GM04503 (cell line): Measurements from ENCODE around the gene SLFN12.
"Not testable (repeated sequence)": the region's sequence is repeated elsewhere in the genome, so short reads cannot be mapped to it uniquely, and the experiment has no call there.

Experiments
- DNase-seq: peaks from one replicate; pipeline ENCODE4 v3.0.0-alpha.2; 2012; ENCODE audit warnings: low read depth

Gene SLFN12

DNA sequence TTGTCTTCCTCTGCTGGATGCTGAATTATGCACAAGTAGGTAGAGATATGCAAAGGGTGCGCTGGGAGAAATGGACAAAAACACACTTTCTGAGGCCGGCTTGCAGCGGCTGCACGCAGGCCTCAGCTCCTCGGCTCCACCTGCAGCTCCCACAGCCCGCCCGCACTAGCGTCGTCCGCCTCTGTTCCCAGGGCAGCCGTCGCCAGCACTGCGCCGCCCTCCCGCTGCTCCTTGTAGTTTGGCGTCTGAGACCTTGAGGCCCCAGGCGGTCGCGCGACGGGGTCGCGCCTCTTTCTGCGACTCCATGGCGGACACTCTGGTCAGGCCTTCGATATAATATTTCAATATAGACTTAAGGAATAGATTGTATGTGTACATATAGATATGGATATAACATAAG is 24.8 kb downstream of the SLFN12 start:
- no peak for DNase-seq

DNA sequence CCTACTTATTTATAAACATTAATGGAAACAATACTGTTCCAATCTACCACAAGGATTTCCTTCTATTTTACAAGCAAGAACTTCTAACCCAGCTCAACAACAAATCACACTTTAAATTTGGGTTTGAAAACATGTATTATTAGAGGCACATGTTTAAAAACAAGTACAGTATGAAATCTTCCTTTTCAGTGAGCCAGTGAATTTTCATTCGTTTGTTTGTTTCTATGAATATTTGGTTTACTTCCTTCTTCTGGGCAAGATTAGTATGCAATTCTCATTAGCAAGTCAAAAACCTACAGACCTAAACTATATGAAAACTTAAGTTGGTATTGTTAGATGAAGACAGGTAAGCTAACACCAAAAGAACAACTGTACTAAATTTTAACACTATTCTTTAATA is 25.7 kb downstream of the SLFN12 start:
- no peak for DNase-seq

DNA sequence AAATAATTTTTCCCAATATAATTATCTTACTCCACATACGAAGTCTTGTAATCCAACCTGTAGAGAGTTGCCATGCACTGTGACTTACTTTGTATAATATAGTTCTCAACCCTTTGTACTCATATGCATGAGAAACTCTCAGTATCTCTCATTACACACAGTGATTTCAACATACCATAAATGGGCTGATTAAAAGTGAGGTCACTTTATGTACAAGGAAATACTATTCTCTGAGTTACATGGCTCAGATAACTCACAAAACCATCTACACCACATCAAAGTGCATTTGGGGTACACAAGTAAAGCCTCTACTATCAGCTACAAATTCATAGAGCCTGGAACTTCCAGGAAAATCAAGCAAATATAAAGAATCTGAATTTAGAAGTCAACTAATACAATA is 27.9 kb downstream of the SLFN12 start:
- no peak for DNase-seq

DNA sequence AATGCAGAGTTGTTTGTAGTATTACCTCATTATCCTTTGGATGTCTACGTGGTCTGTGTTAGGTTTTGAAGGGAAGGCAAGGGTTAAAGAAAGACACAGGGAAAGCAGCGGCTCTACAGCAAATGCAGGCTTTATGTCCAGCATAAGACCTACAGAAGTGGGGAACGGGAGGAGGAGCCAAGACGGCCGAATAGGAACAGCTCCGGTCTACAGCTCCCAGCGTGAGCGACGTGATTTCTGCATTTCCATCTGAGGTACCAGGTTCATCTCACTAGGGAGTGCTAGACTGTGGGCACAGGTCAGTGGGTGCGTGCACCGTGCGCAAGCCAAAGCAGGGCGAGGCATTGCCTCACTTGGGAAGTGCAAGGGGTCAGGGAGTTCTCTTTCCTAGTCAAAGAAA is 38.5 kb downstream of the SLFN12 start:
- DNase-seq, result not testable (repeated sequence)

DNA sequence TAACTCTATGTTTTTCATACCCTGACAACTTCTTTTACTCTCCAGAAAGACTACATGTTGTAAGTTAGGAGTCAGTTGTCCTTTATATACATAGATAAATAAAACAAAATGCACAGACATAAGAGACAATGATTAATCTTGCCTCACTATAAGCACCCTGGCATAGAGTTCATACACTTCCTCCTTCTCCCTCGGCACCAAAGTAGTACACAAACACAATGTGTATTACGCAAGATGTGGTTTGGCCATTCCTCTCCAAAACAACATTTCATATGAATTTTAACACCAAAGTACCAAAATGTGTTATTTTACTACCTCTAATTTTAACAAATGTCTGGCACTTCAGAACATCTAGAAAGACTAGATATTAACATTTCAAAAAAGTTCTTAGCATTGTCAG is 41.6 kb downstream of the SLFN12 start:
- DNase-seq, result no peak

DNA sequence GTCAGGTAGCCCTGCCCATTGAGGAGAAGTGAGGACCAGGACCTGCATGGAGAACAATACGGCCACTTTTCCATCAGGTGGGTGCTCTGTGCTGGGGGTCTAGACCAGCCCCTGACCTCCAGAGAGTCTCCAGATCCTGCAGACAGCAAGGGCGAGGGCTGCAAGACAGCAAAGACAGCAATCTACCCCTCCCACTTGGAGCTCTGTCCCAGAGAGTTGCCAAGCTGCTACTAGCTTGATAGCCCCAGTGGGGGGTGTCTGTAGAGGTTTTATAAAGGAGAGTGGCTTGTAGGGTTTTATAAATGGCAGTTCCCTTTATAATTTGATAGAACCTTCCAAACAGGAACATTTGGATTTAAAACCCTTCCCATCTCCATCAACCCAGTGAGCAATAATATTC is 42.1 kb downstream of the SLFN12 start:
- DNase-seq, result no peak

DNA sequence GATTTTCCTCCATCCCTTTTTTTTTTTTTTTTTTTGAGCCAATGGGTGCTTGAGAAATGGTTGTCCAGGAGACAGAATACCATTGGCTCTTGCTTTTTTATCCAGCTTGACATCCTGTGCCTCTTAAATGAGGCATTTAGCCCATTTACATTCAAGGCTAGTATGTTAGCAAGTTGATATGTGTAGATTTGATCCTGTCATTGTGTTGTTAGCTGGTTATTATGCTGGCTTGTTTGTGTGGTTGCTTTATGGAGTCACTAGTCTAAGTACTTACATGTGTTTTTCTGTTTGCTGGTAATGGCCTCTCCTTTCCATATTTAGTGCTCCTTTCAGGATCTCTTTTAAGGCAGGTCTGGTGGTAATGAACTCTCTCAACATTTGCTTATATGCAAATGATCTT is 44.8 kb downstream of the SLFN12 start:
- DNase-seq, result no peak

DNA sequence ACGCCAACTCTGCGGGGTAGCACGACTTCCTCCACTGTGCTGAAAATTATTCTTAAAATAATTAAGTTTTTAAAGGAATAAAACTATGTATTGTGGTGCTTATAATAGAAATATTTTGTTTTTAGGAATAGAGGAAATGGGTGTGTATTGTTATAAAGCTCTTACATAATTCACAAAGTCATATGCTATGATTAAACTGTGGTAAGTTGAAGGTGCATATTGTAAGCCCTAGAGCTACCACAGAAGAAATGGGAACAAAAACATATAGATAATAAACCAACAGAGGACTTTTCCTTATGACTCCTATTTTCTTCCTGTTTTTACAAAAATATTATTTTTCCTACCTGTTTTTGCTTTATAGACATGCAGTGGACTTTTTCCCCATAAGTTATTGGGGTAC is 54.6 kb downstream of the SLFN12 start:
- no peak for DNase-seq

DNA sequence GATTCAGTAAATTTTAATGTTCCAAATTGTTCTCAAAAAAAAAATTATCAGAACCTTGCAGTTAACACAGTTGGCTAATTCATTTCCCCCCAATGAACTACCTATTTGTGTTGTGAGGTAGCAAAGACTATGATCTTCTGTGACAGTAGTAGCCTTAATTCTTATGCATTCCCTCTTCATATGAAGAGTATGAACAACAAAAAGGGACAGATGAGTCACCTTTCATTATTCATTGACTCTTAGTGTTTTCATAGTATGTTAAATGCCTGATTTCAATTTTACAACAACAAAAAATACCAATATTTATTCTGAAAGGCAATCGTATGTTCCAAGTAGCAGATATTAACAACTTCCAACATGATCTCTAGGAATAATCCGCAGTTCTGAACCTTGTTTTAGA is 55.2 kb downstream of the SLFN12 start:
- DNase-seq, result no peak

DNA sequence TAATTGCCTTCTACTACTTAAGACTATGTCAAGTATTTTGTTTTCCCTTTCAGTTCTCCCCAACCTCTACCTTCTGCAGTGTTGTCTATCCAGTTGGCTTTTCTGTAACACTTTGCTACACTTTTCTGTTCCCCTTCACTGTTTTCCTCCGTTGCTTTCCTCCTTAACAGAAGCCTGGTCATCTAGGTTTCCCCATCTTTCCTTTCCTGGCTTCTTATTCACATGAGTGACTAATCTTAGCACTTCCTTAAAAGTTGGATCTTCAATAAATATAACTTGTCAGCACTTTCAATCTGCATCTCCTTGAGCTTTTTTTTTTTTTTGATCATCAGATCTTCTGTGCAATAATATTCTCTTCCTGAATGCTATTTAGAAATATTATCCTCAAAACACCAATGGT is 56.1 kb downstream of the SLFN12 start:
- DNase-seq, result no peak

DNA sequence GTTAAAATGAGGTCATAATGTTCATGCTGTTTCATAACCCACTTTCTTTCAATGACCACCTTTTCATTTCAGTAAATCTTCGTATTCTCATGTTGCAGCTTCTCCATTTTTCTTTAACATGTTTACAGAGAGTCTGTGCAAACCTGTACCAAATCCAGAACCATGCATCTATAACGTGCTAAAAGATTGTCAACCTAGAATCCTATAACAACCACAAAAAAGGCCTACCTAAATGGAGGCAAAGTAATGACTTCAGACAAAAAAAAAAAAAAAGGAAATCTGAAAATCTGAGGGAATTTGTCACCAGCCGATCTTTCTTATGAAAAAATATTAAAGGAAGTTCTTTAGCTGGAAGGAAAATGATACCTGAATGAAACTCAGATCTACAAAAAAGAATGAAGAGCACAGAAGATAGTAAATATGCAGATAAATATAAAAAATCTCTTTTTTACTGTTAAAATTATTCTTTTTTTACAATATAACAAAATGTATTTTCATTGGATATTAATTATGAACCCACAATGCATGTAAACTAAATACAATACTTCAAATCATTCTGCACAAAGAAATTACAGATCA is 57.4 kb downstream of the SLFN12 start:
- DNase-seq, result no peak

DNA sequence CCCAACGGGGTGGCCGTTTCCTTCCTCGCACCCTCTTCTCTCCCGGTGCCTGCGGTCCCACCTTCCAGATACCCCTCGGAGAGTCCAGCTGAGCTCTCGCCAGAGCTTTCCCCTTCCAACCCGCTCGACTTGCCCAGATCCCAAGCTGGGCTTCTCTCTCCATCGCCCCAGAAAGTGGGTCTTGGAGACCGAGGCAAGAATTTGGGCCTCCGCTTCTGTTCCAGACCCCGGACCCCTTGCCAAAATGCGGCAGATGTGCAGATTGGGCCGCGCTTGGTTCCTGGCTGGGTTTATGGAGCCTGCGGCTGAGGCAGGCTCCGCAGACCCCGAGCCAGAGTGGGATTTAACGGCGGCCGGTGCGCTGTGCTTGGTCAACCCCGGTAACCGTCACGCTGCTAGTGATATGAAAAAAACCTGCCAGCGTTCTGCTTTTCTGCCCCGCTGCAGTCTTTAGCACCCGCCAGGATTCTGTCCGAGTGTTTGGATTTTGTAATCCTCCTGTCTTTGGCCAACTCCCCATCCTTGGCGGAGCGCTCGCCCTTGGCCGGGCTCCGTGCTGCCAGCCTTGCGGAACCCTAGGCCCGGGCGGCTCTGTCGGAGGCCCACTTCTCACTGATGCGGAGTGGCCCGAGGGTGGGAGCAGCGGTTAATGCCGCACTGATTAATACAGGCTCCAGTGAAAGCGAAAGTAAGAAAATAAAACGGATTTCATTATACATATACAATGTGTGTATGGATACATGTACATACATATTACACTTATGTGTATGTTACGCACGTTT is 58.1 kb downstream of the SLFN12 start:
- peak; percentile 25 for DNase-seq

DNA sequence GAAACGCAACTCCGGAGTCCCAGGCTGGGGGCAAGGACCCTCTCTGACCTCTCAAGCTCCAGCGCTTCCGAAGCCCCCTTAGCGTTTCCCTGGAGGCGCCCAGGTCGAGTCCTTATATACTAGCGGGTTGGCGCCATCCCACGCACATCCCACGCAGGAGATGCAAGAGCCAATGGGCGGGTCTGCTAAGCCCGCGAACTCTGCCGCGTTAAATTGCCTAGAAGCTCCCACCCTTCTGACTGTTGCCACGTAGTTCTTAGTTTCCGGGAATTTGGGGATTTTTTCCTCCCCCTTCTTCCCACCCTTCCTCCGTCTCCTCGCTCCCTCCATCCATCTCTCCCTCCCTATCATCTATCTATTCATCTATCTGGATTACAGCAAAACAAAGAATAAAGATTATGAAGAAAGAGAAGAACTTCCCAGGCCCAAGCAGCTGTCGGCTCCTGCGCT is 58.7 kb downstream of the SLFN12 start, which contains the start of gene SLFN11:
TSS of gene SLFN11 (minus strand) at position 88 of the 450 bp plus-strand sequence. CDS start 9,814 bp downstream, outside the sequence.
- DNase-seq, result peak; percentile 52

DNA sequence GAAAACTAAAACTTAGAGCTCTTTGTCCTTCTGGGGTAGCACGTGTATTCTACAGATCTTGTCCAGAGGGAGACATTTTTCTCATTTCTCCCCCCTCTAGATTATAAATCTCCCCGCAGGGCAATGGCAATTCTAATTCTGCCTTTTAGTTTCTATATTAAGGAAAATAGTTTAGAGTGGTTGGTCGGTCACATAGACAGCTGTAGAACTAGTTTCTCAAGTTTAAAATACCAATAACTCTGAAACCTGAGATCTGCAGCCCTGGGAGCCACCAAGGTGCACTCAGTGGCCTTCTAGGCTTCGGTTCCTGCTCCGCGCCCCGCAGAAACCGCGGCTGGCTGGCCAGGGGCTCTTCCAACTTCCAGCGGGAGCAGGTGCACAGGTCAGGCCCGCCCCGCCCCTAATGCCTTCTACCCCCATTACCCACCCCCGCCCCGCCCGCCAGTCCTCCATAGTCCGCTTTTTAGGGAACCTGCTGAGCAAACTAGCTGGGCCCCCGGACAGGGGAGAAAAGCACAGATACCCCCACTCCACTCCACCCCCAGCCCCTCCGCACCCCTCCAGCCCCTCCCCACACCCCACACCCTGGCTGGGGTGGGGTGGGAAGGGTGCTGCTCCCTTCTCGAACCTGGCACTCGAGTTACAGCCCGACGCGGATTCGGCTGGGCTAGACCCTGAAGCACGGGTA is 59.3 kb downstream of the SLFN12 start:
- no peak for DNase-seq

DNA sequence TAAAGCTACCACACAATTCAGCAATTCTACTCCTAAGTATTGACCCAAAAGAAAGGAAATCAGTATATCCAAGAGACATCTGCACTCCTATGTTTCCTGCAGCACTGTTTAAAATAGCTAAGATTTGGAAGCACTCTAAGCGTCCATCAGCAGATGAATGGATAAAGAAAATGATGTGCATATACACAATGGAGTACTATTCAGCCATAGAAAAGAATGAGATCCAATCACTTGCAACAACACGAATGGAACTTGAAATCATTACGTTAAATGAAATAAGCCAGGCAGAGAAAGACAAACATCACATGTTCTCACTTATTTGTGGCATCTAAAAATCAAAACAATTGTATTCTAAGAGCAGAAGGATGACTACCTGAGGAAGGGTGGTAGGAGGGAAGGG is 60.4 kb downstream of the SLFN12 start:
- DNase-seq, result no peak

DNA sequence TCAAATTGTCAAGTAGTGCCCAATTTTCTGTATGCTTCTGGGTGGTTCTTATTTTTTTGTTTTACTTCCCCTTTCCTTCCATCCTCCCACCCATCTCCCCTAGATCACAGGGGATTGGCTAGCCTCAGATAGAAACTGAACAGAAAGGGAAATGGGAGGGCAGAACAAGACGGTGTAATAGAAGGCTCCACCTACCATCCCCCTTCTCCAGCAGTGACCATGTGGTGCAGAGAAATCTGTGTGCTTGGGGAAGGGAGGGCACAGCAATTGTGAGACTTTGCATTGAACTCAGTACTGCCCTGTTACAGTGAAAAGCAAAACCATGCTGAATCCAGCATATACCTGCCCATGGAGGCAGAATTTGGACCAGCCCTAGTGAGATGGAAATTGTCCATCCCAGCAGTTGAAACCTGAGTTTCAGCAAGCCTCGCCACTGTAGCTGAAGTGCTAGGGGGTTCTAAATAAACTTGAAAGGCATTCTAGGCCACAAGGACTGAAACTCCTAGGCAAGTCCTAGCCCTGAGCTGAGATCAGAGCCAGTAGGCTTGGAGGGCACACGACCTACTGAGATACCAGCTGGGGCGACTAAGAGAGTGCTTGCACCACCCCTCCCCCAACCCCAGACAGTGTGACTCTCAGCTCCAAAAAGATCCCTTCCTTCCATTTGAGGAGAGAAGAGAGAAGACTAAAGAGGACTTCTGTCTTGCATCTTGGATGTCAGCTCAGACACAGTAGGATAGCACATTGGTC is 64.0 kb downstream of the SLFN12 start:
- DNase-seq, result no peak

DNA sequence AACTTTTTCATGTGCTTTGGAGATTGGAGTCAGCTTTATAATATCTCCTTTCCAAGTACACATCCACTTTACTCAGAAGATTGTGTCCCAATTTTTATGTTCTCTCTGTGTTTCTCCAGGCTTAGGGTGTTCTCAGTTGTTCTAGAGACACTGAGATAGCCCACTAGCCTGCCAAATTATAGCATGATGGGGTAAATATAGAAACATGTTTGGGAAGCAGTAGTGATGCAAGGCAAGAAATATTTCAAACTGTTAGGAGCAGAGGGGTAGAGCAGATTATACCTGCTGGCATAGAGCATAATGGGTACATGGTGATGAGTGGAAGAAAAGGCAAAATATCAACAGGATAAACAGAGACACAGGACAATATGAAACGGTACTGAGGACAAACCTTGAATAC is 71.3 kb downstream of the SLFN12 start:
- DNase-seq, result no peak
